ENCODE data around the gene INSL3.
"Not testable (repeated sequence)": the region's sequence is repeated elsewhere in the genome, so short reads cannot be mapped to it uniquely, and the experiment has no call there.

INSL3 gene

GRCh38 chr19:17783721-17784120 is 37.6 kb downstream of the INSL3 start:
- DNase-seq: not testable (repeated sequence)

GRCh38 chr19:17780781-17781180 is 40.5 kb downstream of the INSL3 start:
- no peak for DNase-seq

DNA sequence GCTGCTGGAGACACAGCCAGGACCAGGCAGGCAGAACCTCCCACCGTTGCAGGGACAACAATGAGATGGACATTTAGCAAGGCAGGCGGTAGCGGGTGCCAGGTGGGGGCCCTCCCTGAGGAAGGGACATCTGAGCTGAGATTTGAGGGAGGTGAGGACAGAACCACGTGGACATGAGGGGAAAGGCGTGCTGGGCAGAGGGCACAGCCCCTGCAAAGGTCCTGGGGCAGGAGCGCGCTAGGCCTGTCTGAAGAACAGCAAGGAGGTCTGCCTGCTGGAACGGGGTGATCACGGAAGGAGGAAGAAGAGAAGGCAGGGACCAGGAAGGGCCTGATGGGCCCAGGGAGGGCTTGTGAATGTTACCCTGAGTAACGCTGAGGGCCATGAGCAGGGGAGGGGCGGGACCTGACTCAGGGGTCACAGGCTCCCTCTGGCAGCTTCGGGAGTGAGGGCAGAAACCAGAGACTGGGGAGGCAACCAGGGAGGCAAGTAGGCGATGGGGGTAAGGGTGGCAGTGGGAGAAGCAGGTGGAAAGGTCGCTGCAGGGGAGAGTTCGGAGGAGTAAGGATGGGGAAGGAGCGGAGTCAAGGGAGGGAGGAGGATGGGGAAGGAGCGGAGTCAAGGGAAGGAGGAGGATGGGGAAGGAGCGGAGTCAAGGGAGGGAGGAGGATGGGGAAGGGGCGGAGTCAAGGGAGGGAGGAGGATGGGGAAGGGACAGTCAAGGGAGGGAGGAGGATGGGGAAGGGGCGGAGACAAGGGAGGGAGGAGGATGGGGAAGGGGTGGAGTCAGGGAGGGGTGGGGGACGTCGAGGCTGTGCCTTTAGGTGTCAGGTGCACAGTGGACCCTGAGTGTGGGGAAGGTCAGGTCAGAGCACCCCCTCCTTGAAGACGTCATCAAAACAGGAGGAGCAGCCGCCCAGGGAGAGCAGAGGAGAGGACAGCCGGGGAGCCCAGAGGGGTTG is 42.1 kb downstream of the INSL3 start:
- peak; percentile 52 for DNase-seq

GRCh38 chr19:17778251-17778967 is 42.9 kb downstream of the INSL3 start:
- DNase-seq: peak; percentile 57

GRCh38 chr19:17777840-17778239 is 43.5 kb downstream of the INSL3 start:
- not testable (repeated sequence) for DNase-seq

DNA sequence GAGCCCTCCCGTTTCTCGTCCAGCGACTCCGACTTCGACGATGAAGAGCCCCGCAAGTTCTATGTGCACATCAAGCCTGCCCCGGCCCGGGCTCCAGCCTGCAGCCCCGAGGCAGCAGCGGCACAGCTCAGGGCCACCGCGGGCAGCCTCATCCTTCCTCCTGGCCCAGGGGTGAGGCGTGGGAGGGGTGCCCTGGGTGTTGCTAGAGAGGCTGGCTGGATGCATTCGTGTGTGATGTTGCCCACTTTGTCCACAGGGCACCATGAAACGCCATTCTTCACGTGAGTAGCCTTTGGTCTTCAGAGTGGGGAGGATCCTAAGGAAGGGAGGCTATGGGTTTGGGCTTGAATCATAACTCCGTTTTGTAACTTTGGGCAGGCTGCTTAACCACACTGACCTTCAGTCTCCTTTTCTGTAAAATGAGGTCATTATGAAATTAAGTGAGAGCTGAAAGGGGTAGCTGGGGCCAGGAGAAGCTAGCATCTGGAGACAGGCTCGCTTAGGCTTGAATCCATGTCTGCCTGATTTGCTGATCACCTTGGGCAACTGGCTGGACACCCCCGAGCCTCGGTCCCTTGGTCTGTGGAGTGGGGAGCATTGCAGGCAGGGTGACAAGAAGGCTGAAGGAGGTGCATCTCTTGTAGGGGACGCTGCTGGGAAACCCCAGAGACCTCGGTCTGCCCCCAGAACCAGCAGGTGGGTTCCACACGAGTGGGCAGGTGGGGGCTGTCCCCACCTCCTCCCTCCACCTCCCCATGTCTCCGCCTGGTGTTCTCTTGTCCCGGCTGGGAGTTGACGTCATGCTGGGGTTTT is 45.1 kb downstream of the INSL3 start:
- no peak for DNase-seq

DNA sequence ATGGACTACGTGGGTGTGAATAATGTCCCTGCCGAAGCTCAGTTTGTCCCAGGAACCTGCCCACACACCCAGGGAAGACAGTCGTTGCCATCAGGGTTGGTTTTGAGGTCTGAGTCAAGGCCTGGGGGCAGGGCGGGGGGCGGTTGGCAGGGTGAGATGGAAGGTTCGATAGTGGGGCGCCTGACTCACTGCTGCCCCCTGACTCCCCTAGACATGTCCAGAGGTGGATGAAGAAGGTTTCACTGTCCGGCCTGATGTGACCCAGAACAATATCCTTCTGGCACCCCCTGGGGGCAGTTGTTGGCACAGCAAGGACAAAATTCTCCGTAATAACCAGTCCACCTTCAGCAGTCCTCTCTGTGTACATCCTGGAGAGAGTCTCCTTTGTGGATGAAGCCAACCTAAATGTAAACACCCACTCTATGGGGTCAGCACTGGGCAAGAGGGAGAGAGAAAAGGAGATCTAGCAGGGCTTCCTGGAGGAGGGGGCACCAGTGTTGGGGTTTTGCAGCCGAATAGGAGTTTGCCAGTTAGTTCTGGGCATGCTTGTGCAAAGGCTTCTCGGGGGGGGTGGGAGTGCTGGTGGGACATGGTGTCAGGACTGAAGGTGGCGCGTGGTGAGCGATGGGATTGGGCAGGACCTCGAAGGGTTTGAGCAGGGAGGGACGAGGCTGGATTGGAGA is 45.9 kb downstream of the INSL3 start:
- DNase-seq: no peak

- no peak for DNase-seq
These were observed 49.1 kb downstream of the INSL3 start for GRCh38 chr19:17772172-17772571.

- DNase-seq: no peak
These were observed 50.7 kb downstream of the INSL3 start for GRCh38 chr19:17770613-17771012.

DNA sequence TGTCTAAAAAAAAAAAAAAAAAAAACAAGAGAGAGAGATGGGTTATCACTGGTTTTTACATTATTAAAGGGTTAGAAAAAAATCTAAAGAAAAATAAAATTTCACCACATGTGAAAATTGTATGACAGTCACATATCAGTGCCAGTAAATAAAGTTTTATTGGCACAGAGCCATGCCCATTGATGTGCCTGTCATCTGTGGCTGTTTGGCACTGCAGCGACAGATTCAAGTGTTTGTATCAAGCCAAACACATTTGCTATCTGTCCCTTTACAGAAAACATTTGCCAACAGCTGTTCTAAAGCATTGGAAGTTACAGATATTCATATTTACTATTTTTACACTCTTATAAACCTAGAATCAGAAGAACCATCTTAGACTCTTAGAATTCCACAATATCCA is 53.8 kb downstream of the INSL3 start:
- no peak for DNase-seq

DNA sequence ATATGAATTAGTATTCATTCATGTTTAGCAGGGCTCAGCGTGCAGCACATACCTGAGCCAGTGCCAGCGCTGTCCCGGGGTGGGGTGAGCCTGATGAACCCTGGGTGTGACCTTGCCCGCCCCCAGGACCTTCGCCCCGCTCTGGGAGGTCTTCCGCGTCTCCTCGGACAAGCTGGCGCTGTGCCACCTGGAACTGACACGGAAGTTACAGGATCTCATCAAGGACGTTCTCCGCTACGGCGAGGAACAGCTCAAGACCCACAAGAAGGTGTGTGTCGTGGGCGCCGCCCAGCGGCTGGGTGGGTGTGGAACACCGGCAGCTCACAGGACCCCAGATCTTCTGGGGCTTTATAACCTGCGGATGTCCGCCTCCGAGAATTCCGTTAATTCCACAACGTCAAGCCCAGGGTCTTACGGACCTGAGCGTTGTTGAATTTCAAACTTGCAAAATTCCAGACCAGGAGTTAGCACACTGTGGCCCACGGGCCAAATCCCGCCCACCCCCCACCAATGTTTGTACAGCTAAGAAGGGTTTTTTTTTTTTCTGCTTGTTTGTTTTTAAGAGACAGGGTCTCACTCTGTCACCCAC is 54.7 kb downstream of the INSL3 start:
- peak; percentile 59 for DNase-seq

All from right kidney (tissue), 1 donor.